K562 (cell line): Measurements from ENCODE around the gene FGD6. TPM values are rescaled to one million over a fixed set of nuclear protein-coding genes. Genes with fewer than 3 reads are reported as not detected.

Experiments used
- GABPA ChIP-seq: fragments of 200-800 bp; sonication (Bioruptor generic); conservative IDR thresholded peaks from 2 replicates; pipeline ENCODE4 v1.6.1; 2016; ENCODE audit warnings: low read depth, missing genetic modification characterization, missing compliant biosample characterization
- GATAD2B ChIP-seq: fragments of 450-650 bp; IDR thresholded peaks from 2 replicates; pipeline ENCODE4 v1.6.1; 2017; ENCODE audit warnings: mild to moderate bottlenecking, borderline replicate concordance
- HDGF ChIP-seq: fragments of 450-650 bp; IDR thresholded peaks from 2 replicates; pipeline ENCODE4 v1.6.1; 2016
- HNRNPK ChIP-seq: fragments of 200-400 bp; formaldehyde crosslinking; IDR thresholded peaks from one replicate; pipeline ENCODE4 v1.6.1; 2018; ENCODE audit warnings: mild to moderate bottlenecking, low read depth, low read length; ENCODE audit not compliant: poor library complexity, severe bottlenecking
- JUNB ChIP-seq: fragments of 450-650 bp; formaldehyde crosslinking; conservative IDR thresholded peaks from 2 replicates; pipeline ENCODE4 v1.4.0; 2020; ENCODE audit warnings: mild to moderate bottlenecking
- MECOM ChIP-seq: fragments of 250-450 bp; sonication (Bioruptor Pico); IDR thresholded peaks from 2 replicates; pipeline ENCODE4 v1.8.0; 2022; ENCODE audit warnings: inconsistent platforms
- MED1 ChIP-seq: sonication (generic); formaldehyde crosslinking; IDR thresholded peaks from 2 replicates; pipeline ENCODE4 v1.8.1; 2023; ENCODE audit warnings: missing genetic modification reagents, borderline replicate concordance
- MTA3 ChIP-seq: fragments of 450-650 bp; formaldehyde crosslinking; IDR thresholded peaks from 2 replicates; pipeline ENCODE4 v1.6.1; 2017; ENCODE audit warnings: mild to moderate bottlenecking, borderline replicate concordance
- NFXL1 ChIP-seq: fragments of 450-650 bp; formaldehyde crosslinking; IDR thresholded peaks from 2 replicates; pipeline ENCODE4 v1.4.0; 2021; ENCODE audit warnings: mild to moderate bottlenecking
- NR3C1 ChIP-seq: sonication (generic); formaldehyde crosslinking; IDR thresholded peaks from 2 replicates; pipeline ENCODE4 v1.8.1; 2022; ENCODE audit warnings: missing genetic modification reagents
- PRPF4 ChIP-seq: fragments of 200-400 bp; formaldehyde crosslinking; IDR thresholded peaks from one replicate; pipeline ENCODE4 v1.6.1; 2017; ENCODE audit warnings: low read length, low read depth, mild to moderate bottlenecking; ENCODE audit not compliant: insufficient read depth, poor library complexity, severe bottlenecking
- RBBP5 ChIP-seq: fragments of 200-600 bp; sonication (generic); IDR thresholded peaks from 2 replicates; pipeline ENCODE4 v1.6.1; 2012; ENCODE audit warnings: borderline replicate concordance, mild to moderate bottlenecking, low read length, control low read depth, inconsistent platforms; ENCODE audit not compliant: insufficient read depth, poor library complexity, severe bottlenecking
- RBM15 ChIP-seq: fragments of 200-400 bp; formaldehyde crosslinking; IDR thresholded peaks from 2 replicates; pipeline ENCODE4 v1.6.1; 2018; ENCODE audit warnings: mild to moderate bottlenecking, low read length, moderate library complexity; ENCODE audit not compliant: insufficient read depth
- RBM39 ChIP-seq: fragments of 200-400 bp; formaldehyde crosslinking; optimal IDR thresholded peaks from 2 replicates; pipeline ENCODE3; 2018; ENCODE audit warnings: low read depth, low read length
- RREB1 ChIP-seq: fragments of 250-450 bp; sonication (Bioruptor Pico); IDR thresholded peaks from 2 replicates; pipeline ENCODE4 v1.4.0; 2020
- SPI1 ChIP-seq: IDR thresholded peaks from 2 replicates; pipeline ENCODE4 v1.6.1; 2011; ENCODE audit warnings: low read depth, low read length, control low read depth, borderline replicate concordance
- TAL1 ChIP-seq: fragments of 450-650 bp; IDR thresholded peaks from 2 replicates; pipeline ENCODE4 v1.6.1; 2016; ENCODE audit warnings: mild to moderate bottlenecking
- TCF7 ChIP-seq: sonication (generic); IDR thresholded peaks from 2 replicates; pipeline ENCODE4 v1.6.1; 2016; ENCODE audit warnings: antibody characterized with exemption, borderline replicate concordance
- THAP12 ChIP-seq: fragments of 250-450 bp; sonication (Bioruptor Pico); IDR thresholded peaks from 2 replicates; pipeline ENCODE4 v1.9.0; 2021; ENCODE audit warnings: mild to moderate bottlenecking, inconsistent platforms
- ZNF76 ChIP-seq: fragments of 250-450 bp; sonication (Bioruptor Pico); IDR thresholded peaks from 2 replicates; pipeline ENCODE4 v1.4.0; 2020; ENCODE audit warnings: mild to moderate bottlenecking, moderate library complexity, borderline replicate concordance
- ZNF780A ChIP-seq: fragments of 250-450 bp; sonication (Bioruptor Pico); IDR thresholded peaks from 2 replicates; pipeline ENCODE4 v1.5.0; 2021; ENCODE audit warnings: mild to moderate bottlenecking
- polyA plus RNA-seq, 8 experiments: library from polyadenylated mRNA; depleted of rRNA in 4 of 8; stranded (reverse) in 5 of 8; unstranded in 3 of 8; fragments of >200 nt; fragmentation: Nextera tagmentation in 2 of 8; fragmentation: Illumina TruSeq in 1 of 8; extraction: Ambion mirVana in 2 of 8; extraction: Trizol in 1 of 8; gene quantifications; 2 replicates each; pipeline versions ENCODE4 v1.2.1 to v1.2.3, GENCODE V29; 2011 to 2014; ENCODE audit warnings: inconsistent platforms in 1 of 8, missing spikeins in 1 of 8
- total RNA-seq, 7 experiments: library from RNA; depleted of rRNA in 6 of 7; stranded (reverse); fragments of >200 nt in 6 of 7; fragmentation: Illumina TruSeq in 2 of 7; extraction: Trizol in 2 of 7; gene quantifications; 2 replicates each; pipeline versions ENCODE4 v1.2.1 to v1.2.3, GENCODE V29; 2011 to 2021; ENCODE audit warnings: low replicate concordance in 1 of 7

Gene FGD6
- total and polyA plus RNA-seq, 9 of the 15 experiments (the other 6 are each of a cell fraction or from before 2014, with no cell fraction given) = 1.5 to 11.1 (median 5.8) TPM

- no peak for TF ChIP-seq JUNB (CRISPR knock-in tag)
- TF ChIP-seq NFXL1 = no peak
- TF ChIP-seq SPI1 = peak; percentile 10; the same call in 1 of the 2 replicates
- TF ChIP-seq ZNF780A (CRISPR knock-in tag) = no peak
- peak; percentile 68; the same call in 1 of the 2 replicates for TF ChIP-seq HDGF
- TF ChIP-seq TAL1 = peak; percentile 46
- TF ChIP-seq PRPF4 = no peak
- no peak for TF ChIP-seq TCF7
- TF ChIP-seq GABPA (tag) = no peak
- TF ChIP-seq MED1 (CRISPR knock-in tag) = no peak
- TF ChIP-seq ZNF76 (CRISPR knock-in tag) = no peak
- TF ChIP-seq GATAD2B = peak; percentile 40; the same call in 1 of the 2 replicates
- no peak for TF ChIP-seq RBBP5
- peak; percentile 60; the same call in 1 of the 2 replicates for TF ChIP-seq MTA3
- TF ChIP-seq RBM39 = no peak
- 0 out of 2 replicates have a peak, but pooled peaks have one; percentile 52 for TF ChIP-seq MECOM
- no peak for TF ChIP-seq THAP12 (CRISPR knock-in tag)
- no peak for TF ChIP-seq RREB1 (CRISPR knock-in tag)
- TF ChIP-seq HNRNPK = no peak
- TF ChIP-seq NR3C1 = no peak
- TF ChIP-seq RBM15 = no peak
Measured at GRCh38 chr12:95204141-95204866, 13.0 kb downstream of the FGD6 start (continued).
